Loucy (cell line): ENCODE data around the gene TET2.

Source experiments
- H2AFZ ChIP-seq: fragments of 200-600 bp; sonication (generic); 2 replicates; pipeline ENCODE4 v1.6.0; 2016; ENCODE audit warnings: antibody characterized with exemption, mild to moderate bottlenecking, low read length, moderate library complexity
- H3F3A ChIP-seq: fragments of 200-600 bp; 2 replicates; pipeline ENCODE4 v1.6.0; 2016; ENCODE audit warnings: antibody characterized with exemption, low read depth, mild to moderate bottlenecking
- H3K27me3 ChIP-seq: fragments of 200-600 bp; sonication (generic); 2 replicates; pipeline ENCODE4 v1.6.1; 2014; ENCODE audit warnings: low read length, mild to moderate bottlenecking; ENCODE audit not compliant: insufficient read depth, poor library complexity, severe bottlenecking
- H3K36me3 ChIP-seq: fragments of 200-600 bp; sonication (generic); 2 replicates; pipeline ENCODE4 v1.6.1; 2016; ENCODE audit warnings: low read length; ENCODE audit not compliant: insufficient read depth
- H3K4me1 ChIP-seq: fragments of 200-600 bp; sonication (generic); 2 replicates; pipeline ENCODE4 v1.5.1; 2014; ENCODE audit warnings: low read length, mild to moderate bottlenecking; ENCODE audit not compliant: insufficient read depth, poor library complexity, severe bottlenecking
- H3K4me2 ChIP-seq: fragments of 200-600 bp; sonication (generic); 2 replicates; pipeline ENCODE4 v1.6.0; 2014; ENCODE audit warnings: antibody characterized with exemption, low read length, low read depth, mild to moderate bottlenecking; ENCODE audit not compliant: poor library complexity, severe bottlenecking
- H3K4me3 ChIP-seq: fragments of 200-600 bp; sonication (generic); 2 replicates; pipeline ENCODE4 v1.5.1; 2014; ENCODE audit warnings: low read length, mild to moderate bottlenecking, mixed read lengths; ENCODE audit not compliant: poor library complexity, severe bottlenecking
- H3K79me2 ChIP-seq: fragments of 200-600 bp; sonication (generic); 2 replicates; pipeline ENCODE4 v1.6.1; 2014; ENCODE audit warnings: low read length; ENCODE audit not compliant: insufficient read depth
- H3K9ac ChIP-seq: fragments of 200-600 bp; sonication (generic); 2 replicates; pipeline ENCODE4 v1.6.0; 2014; ENCODE audit warnings: mild to moderate bottlenecking, low read depth, low read length, moderate library complexity; ENCODE audit not compliant: poor library complexity, severe bottlenecking
- H3K9me2 ChIP-seq: fragments of 200-600 bp; sonication (generic); replicated peaks from 2 replicates; pipeline ENCODE4 v1.6.1; 2016; ENCODE audit warnings: low read depth, low read length, mixed read lengths
- H3K9me3 ChIP-seq: fragments of 200-600 bp; sonication (generic); 2 replicates; pipeline ENCODE4 v1.6.1; 2014; ENCODE audit warnings: mild to moderate bottlenecking, antibody characterized with exemption, low read length, low read depth; ENCODE audit not compliant: insufficient read depth
- H4K20me1 ChIP-seq: fragments of 200-600 bp; sonication (generic); 2 replicates; pipeline ENCODE4 v1.6.0; 2014; ENCODE audit warnings: antibody characterized with exemption, low read length, mild to moderate bottlenecking; ENCODE audit not compliant: insufficient read depth, poor library complexity, severe bottlenecking
- EZH2phosphoT487 ChIP-seq: fragments of 200-600 bp; IDR thresholded peaks from 2 replicates; pipeline ENCODE4 v1.6.1; 2018; ENCODE audit warnings: antibody characterized with exemption, mild to moderate bottlenecking, moderate library complexity, borderline replicate concordance
- TF ChIP-seq, protein P1 (sequence below): fragments of 200-600 bp; sonication (generic); conservative IDR thresholded peaks from 2 replicates; pipeline ENCODE4 v1.5.1; 2014; ENCODE audit warnings: mild to moderate bottlenecking, antibody characterized with exemption, low read length

The TET2 gene

DNA sequence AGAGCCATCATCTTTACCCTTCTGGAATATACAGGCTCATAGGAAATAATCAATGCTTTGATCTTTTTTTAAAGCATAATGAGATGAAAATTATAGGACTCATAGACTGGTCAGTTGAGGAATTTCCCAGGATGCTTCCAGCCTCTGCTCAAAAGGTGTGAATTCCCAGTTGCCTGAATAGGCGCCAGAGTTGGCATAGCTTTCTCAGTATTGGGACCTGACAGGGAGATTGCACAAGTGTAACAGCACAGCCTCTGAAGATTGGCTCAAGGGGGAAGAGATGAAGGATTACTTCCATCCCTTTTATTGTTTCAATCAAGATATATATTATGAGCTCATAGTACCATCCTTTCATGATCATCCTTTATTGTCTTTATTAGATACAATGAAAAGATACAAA lies 17.9 kb downstream of the TET2 start:
- Histone ChIP-seq H3K9me3 (no peaks in the 10 kb centered on the region), H3K27me3 (no peaks in the 10 kb centered on the region), H3K4me3 (no peak overlapping the region), H3K4me1 (no peaks in the 10 kb centered on the region), H4K20me1 (no peaks in the 10 kb centered on the region), H3K9ac (no peak overlapping the region), H3K4me2 (no peak overlapping the region), H2AFZ (no peak overlapping the region), H3K36me3 (no peaks in the 10 kb centered on the region), H3F3A (no peaks in the 10 kb centered on the region), H3K9me2 (no peaks in the 10 kb centered on the region), H3K79me2 (no peaks in the 10 kb centered on the region)
- no peak for TF ChIP-seq EZH2phosphoT487
- TF ChIP-seq, protein P1, sequence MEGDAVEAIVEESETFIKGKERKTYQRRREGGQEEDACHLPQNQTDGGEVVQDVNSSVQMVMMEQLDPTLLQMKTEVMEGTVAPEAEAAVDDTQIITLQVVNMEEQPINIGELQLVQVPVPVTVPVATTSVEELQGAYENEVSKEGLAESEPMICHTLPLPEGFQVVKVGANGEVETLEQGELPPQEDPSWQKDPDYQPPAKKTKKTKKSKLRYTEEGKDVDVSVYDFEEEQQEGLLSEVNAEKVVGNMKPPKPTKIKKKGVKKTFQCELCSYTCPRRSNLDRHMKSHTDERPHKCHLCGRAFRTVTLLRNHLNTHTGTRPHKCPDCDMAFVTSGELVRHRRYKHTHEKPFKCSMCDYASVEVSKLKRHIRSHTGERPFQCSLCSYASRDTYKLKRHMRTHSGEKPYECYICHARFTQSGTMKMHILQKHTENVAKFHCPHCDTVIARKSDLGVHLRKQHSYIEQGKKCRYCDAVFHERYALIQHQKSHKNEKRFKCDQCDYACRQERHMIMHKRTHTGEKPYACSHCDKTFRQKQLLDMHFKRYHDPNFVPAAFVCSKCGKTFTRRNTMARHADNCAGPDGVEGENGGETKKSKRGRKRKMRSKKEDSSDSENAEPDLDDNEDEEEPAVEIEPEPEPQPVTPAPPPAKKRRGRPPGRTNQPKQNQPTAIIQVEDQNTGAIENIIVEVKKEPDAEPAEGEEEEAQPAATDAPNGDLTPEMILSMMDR = no peak

DNA sequence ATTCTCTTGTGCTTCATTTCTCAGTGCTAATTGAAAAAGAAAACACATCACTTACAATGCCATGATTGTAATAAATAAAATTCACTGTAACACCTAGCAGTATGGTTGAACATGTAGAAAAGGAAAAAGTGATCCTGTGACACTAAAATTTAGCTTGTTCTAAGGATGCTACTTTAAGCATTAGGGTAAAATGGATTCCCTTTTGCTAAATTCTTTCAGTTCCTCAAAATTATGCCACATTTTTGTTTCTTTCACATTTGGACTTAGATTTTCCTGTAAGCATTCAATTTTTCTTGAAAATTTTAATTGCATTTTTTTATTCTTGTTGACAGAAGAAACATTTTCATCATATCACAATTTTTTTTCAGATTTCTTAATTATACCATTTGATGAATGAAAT lies 19.4 kb downstream of the TET2 start:
- Histone ChIP-seq H3F3A (no peaks in the 10 kb centered on the region), H3K4me1 (no peaks in the 10 kb centered on the region), H3K27me3 (no peaks in the 10 kb centered on the region), H3K36me3 (no peaks in the 10 kb centered on the region), H3K79me2 (no peaks in the 10 kb centered on the region), H2AFZ (no peak overlapping the region), H3K9ac (no peak overlapping the region), H3K4me3 (no peak overlapping the region), H3K9me2 (no peaks in the 10 kb centered on the region), H3K4me2 (no peak overlapping the region), H4K20me1 (no peaks in the 10 kb centered on the region), H3K9me3 (no peaks in the 10 kb centered on the region)
- TF ChIP-seq, protein P1 = no peak
- TF ChIP-seq EZH2phosphoT487 = no peak

DNA sequence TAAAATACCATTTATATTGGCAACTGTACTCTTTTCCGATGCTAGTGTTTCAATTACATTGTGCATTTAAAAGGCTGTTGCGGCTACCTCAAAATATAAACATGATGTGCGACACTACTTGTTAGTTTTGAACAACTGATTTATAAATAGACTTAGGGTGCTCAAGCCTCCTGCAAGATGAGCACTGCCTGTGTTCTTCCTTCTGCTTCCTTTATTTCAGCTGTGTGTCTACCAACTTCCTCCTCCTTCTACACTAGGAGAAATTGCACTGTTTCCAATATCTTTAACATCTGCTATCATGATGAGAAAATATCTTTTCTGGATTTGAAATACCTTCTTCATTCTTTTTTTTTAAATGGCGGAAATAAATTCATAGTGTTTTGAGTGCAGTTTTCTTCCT lies 24.0 kb downstream of the TET2 start:
- Histone ChIP-seq H3K4me1 (no peaks in the 10 kb centered on the region), H3K36me3 (no peaks in the 10 kb centered on the region), H2AFZ (no peak overlapping the region), H3K79me2 (no peaks in the 10 kb centered on the region), H3K27me3 (no peaks in the 10 kb centered on the region), H3K9me3 (no peaks in the 10 kb centered on the region), H3K4me3 (no peak overlapping the region), H3K9me2 (no peaks in the 10 kb centered on the region), H4K20me1 (no peaks in the 10 kb centered on the region), H3F3A (no peaks in the 10 kb centered on the region), H3K9ac (no peak overlapping the region), H3K4me2 (no peak overlapping the region)
- no peak for TF ChIP-seq EZH2phosphoT487
- TF ChIP-seq, protein P1 = no peak
